GM18868 (cell line): ENCODE measurements around the gene LPCAT1.

Source experiments
- ATAC-seq: cut with Tn5 transposase; IDR thresholded peaks from one replicate; pipeline ENCODE4 v1.9.1; 2021; ENCODE audit warnings: mild to moderate bottlenecking, moderate library complexity; ENCODE audit not compliant: unreplicated experiment

The LPCAT1 gene

DNA sequence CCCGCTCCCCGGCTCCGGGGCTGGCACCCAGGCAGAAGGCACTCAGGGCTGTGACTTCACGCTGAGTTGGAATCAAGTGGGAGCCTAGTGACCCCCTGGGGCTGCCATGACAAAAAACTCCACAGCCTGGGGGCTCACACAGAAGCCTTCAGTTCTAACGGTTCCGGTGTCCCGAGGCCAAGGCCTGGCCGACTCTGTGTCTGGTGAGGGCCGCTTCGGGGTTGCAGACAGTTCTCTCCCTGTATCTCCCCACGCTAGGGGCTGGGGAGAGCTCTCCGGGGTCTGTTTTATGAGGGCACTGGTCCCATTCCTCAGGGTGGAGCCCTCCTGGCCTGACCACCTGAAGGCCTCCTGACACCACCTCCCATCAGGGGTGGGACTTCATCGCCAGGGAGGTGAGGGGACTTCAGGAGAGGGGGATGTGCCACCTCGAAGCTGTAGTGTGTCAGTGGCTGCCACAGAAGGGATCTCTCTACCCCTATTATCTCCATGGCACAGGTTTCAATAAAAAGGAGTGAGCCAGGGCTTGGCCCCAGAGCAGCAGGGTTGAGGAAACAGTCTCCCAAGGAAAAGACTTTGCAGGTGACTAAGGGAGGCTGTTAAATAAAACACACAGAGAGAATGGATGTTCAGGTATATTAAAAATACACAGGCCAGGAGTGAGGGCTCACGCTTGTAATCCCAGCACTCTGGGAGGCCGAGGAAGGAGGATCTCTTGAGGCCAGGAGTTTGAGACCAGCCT is 77.0 kb downstream of the LPCAT1 start:
- no peak for ATAC-seq

DNA sequence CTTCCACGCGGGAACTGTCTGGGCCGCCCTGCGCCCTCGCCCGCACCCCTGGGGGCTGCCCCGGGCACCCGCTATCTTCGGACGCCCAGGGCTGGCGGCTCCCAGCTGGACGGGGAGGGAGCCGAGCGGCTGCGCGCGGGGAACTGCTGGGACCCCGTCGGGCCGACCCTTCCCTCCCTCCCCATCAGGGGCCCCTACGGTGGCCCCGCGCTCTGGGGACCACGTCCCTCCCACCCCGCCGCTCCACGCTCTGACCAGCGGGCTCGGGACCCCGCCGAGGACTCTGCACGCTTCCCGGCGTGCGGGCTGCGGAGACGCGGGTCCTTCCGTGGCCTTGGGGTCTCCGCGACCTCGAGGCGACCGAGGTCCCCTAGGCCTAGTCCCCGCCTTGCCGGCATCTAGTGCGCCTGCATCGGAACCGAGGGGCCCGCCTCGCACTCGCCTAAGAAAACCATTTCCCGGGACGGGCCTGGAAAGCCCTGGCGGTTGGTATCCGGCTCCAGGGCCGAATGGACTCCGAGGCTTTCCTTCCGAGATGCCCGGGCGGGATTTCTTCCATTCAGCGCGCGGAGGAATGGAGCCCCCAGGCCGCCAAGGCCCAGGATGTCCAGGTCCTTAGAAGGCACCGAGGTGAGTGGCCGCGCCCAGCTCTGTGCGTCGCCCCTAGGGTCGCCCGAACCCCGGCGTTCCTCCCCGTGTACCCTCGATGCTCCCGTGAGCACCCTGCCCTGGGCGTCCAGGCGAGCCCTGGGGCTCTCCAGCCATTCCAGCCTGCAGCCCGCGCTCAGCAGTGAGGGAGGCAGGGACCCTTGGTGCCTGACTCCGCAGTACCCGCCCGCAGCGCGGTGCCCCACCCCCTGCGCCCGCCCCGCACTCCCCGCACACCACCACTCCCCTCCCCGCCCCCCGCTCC is 77.8 kb downstream of the LPCAT1 start:
- no peak for ATAC-seq

DNA sequence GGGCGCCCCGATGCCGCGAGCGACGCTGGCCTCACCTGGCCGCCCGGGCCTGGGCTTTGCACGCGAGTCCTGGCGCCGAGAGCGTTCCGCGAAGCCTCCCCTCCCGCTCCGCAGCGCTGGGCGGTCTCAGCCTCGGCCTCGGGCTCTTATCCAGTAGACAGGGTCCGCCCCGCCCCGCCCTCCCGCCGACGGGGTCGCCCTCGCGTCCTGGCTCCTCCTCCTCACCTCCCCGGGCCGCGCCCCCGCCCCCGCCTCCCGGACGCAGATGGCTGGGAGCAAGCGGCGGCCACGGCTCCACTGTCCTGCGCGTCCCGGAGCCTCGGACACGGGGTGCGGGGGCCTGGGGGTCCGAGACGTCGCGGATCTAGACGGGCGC is 78.5 kb downstream of the LPCAT1 start, which contains the start of gene SLC6A3:
TSS of gene SLC6A3 (minus strand) at position 128 of the 376 bp plus-strand sequence. CDS start 2,243 bp downstream, outside the sequence.
- ATAC-seq, result no peak

DNA sequence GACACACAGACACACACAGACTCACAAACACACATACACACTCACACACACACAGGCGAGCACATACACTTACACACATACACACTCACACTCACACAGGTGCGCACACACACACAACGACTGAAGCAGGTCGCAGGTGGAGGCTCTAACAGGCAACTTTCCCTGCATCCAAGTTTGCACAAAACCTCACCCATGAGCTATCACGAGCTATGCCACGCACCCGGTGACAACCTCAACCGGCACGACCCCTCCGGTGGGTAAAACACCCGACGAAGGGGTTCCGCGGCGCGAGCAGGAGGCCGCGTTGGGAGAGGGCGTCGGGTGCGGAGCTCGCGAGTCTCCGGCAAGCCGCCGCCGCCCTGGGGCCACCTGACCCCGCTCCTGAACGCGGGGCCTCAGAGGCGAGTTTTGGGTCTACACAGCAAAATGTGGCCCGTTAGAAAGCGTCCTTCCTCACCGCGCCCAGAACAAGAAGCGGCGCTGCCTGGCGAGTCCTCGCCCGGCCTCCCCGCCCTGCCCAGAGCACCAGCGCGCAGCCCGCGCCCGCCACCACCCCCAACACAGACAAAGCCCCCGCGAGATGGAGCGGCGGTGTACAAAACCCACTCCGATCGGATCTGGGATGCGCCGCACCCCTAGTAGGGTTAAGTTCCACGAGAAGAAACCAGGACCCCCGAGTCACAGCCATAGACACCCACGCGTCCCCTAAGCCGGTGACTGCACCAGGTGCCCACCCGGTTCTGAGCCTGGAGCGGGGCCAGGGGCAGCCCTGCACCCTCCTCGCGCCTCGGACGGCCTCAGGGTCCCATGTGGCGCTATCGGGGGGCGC is 79.2 kb downstream of the LPCAT1 start:
- no peak for ATAC-seq

DNA sequence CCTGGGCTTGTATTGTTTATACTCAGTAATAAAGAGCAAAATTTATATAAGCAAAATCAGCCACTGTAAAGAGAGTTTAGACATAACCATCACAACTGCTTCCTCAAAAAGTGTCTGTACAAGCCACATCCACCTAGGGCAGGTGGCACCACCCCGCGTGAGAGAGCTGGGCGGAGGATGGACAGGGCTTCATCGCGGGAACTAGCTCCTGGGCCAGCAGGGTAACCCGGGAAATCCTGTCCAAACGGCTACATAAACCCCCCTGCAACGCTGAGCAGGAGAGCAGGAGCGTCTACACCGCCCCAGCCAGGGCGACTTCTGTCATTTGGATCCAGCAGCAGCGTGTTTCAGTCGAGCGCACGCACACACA is 79.8 kb downstream of the LPCAT1 start:
- ATAC-seq, result no peak

DNA sequence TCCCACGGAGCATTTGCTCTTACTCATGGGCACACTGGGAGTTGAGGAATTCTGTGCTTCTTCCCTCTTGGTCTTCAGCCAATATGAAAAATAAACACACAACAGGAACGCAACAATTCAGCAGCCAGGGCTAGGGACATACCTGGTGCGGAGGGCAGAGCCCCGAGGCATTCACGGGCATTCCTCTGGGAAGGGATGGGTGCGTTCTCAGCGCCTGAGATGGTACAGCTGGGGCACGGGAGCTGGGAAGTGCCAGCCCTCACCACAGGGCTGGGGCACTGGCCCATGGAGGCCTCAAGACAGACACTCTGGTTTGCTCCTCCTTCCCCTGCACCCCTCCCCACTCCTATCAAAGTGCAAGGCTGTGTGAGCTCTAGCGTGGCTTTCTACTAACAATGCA is 80.6 kb downstream of the LPCAT1 start:
- ATAC-seq, result no peak

DNA sequence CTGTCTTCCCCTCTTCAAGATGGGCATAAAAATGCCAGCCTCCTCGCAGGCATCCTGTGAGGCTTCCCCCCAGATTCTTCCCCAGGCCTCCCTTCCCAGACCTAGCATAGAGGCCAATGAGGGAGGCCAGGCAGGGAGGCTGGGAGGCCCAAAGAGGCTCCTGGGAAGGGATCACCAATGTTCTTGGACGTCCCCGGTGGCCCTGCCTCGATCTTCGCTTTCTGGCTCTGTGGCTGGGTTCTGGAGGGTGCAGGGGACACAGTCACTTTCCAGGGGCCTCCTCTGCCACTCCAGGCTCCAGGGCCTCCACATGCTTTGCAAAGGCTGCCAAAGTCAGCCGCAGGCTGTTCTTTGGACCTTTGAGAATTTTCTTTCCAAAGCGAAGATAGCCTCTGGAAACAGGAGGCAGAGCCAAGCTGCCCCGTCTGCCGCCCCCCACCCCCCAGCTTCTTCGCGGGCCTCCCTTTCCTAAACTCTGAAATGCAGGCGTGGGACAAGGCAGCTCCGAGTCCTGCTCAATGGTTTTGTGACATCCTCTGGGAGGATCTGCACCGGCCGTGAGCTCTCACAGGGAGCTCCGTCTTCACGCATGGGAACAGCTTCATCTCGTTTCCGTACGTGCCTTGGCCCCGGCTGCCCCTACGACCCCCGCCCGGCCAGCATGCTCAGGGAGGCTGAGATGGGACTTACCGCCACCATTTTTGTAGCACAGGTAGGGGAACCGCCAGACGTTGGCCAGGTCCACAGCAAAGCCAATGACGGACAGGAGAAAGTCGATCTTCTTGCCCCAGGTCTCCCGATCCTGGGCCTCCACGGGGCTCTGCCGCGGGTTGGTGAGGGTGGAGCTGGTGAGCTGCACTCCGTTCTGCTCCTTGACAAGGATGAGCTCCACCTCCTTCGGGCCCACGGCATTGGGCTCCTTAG is 81.3 kb downstream of the LPCAT1 start:
- ATAC-seq, result no peak

DNA sequence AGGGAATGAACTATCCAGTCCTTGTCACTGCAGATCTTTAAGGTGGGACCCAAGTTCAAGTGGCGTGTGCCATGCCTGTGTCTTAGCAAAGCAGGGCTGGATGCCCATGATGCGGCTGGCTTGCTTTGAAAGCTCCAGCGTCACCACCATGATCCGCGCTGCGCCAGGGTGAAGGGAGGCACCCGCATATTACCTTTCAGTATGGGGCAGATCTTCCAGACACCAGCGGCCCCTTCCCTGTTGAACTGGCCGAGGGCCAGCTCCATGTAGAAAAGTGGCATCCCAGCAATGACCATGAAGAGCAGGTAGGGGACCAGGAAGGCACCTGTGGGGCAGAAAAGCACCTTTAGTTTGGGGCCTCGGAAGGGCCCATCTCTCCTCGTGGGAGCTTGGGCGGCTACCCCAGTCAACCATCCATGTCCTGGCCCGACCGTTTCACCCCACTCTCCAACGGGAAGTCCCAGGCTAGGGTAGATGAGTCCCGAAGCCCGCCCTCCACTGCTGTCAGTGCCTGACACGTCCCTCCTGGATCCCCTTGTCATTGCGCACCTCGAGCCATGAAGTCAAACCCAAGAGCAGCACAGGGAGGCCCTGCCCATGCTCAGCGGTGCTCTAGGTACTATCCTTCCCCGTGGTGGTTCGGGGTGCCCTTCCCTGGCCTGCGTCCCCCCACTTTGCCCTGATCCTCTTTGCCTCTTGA is 82.4 kb downstream of the LPCAT1 start:
- no peak for ATAC-seq

DNA sequence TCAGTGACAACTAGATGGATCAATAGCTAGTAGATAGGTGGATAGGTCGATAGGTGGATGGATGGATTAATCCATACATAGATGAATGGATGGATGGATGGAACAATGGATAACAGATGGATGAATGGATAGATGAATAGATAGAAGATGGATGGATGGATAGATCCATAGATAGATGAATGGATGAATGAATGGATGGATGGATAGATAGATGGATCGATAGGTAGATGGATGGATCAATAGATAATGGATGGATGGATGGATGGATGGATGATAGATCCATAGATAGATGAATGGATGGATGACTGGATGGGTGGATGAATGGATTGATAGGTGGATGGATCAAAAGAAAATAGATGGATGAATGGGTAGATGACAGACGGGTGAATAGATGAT is 83.7 kb downstream of the LPCAT1 start:
- no peak for ATAC-seq

DNA sequence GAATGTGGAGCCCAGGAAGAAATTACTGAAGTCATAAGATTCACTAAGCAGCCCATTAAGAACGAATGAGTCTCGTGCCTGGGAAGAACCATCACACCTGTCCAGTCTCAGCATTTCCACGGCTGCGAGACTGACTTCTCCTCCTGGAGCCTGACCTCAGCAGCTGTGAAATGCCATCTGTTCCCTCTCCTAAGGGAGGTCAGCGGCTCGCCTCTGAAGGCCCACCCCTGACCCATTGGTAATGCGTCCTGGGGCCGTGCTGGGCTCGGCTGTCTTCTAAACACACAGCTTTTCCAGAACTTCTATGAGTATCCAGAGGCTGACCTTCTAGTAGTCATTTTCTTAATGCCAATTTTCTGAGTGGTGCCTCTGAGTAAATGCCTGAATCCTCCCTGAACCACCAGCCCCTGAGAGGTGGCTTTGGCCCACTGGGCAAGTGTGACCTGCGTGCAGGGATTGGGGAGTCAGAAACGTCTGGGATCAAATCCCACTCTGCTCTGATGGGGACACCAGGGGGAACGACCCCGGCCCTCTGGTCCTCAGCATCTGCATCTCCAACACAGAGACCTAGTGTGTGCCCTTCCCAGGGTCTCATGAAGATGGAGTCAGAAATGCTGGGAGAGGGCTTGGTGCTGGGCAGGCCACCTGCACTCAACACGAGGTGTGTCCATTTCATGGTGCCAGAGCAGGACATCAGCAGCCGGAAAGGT is 84.2 kb downstream of the LPCAT1 start:
- ATAC-seq, result no peak

DNA sequence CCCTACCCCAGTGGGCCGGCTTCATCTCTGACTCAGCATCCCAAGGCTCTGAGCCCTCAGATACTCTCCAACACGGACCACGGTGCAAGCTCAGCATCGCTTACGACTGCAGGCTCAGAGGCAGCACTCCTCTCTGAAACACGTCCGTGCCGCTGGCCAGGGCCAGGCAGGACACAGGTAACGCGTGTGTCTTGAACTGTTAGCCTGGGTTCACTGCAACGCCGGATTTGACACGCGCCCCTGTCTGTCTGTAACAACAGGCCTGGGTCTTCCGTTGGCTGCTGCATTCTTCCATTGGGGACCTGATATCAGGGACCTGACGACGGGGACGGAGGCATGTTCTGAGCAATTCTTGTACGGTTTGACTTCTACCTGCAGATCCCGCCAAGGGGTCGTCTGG is 84.9 kb downstream of the LPCAT1 start:
- ATAC-seq, result no peak

DNA sequence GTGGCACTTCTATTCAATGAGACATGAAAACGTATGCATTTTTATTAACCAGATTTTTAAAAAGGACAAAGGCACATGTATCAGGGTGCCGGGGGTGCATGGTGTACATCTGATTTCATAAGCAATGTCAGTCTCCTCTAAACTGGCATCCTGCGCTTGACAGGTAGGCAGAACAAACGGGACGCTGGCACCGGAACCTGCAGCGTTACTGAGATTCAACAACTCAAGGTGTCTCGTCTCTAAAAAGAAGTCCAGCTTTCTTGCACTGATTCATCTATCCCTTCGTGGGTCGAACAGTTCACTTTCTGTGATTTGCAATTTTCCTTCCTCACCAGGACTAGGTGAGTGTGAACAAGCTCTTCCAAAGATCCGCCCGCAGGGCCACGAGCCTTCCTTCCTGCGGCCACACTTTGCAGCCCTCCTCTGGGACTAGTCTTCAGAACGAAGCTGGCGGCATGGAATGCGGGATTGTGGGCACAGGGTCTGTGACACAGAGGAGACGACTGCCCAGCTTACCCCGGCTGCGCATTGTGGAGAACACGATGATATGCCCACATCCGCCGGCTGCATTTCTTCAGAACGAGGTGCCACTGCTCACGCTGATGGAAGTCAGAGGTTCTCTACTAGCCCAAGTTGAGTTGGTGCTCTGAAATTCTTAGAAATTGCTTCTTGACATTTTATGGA is 85.7 kb downstream of the LPCAT1 start:
- ATAC-seq, result no peak

DNA sequence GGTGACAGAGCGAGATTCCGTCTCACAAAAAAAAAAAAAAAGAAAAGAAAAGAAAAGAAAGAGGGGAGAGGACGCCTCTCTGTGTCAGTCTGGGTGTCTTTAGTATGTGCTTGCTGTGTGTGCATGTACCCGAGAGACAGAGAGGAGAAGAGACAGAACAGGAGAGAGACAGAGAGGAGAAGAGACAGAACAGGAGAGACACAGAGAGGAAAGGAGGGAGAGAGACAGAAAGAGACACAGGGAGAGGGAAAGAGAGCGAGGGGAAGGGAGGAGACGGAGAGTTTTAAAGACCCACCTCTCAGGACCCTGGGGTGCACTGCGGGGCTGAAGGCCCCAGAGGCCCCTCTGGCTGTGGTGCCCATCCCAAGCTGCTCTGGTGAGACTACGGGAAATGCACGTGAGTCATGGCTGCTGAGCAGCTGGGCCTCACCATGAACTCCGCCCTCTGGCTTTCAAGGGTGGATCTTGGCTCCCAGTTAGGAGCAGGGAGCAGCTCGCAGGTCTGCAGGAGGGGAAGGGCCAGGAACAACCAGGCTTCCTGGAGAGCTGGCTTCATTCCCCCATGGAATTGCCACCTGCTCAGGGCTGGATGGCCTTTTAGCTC is 86.4 kb downstream of the LPCAT1 start:
- ATAC-seq, result no peak

DNA sequence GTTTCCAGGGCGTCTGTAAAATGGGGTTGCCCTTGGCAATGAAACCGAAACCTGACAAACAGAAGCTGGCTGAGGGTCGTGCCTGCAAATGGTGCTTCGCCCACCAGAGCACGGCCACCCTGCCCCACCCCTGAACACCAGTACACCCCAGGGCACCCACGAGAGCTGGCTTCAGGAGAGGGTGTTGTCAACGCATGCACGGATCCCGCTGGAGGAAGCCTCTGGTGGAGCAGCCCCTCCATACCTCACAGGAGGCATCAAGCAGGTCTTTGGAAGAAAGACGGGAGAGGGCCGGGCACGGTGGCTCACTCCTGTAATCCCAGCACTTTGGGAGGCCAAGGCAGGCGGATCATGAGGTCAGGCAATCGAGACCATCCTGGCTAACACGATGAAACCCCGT is 87.1 kb downstream of the LPCAT1 start:
- ATAC-seq, result no peak

DNA sequence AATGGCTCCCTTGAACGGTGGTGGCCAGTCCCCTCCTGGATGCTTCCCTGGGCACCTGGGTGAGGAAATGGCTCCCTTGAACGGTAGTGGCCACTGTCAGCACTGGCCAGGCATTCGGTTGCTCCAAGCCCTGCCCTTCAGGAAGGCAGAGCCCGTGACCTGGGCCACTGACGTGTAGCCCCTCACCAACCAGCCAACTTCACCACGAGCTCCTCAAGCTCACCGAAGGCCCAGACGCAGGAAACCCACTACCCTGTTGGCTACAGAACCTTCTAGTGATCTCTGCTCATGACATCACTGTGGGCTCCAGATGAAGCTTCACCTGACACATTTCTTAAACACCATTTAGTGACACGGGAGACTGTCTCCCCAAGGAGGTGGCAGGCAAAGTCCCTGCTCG is 87.7 kb downstream of the LPCAT1 start:
- ATAC-seq, result no peak

DNA sequence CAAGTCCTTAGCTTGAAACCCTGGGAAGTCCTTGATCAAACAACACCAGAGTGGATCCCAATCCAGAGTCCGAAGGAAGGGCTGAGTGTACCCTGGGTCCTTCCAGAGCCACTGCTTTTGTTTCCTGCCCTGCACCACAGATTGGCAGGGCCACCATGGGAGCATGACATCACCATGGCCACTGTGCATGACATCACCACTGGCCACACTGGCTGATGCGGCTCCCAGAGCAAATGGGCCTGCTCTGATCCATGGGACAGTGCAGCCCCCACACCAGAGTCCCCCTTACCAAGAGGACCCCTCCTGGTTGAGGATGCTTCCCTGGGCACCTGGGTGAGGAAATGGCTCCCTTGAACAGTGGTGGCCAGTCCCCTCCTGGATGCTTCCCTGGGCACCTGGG is 88.4 kb downstream of the LPCAT1 start:
- no peak for ATAC-seq

DNA sequence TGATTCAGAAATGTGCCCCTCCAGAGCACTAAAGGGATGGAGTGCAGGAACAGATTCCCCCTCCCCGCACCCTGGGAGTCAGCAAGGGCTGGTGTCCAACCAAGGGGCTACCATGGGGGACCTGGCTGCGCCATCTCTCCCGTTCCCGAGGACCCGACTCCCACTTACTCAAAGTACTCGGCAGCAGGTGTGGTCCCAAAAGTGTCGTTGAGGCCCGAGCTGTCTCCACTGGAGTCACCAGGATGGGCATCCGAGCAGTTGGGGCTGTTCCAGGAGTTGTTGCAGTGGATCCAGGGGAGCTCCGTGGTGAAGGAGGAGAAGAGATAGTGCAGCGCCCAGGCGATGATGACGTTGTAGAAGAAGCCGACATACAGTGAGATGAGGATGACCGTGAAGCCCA is 91.5 kb downstream of the LPCAT1 start:
- no peak for ATAC-seq

DNA sequence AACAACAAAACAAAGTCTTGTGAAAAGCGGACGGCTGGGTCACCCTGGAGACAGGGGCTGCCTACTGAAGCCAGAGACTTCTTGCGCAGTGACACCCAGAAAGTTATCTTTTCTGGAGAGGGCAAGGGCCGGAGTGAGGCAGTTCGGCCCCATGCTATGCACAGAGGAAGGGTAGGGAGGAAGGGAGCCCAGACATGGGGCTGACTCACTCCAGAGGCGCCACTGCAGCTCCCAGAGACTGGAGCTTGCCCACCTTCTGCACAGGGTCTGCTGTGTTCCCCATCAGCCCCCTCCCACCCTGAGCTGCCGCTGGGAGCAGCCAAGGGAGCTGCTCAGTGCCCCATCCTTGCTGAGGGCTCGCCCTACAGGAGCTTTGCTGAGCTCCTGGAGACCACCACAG is 91.9 kb downstream of the LPCAT1 start:
- no peak for ATAC-seq
